Measurements from ENCODE around the gene SPATA2.

GRCh38 chr20:49890471-49891361 is 24.6 kb downstream of the SPATA2 start:
- no peak for TF ChIP-seq EZH2 (IDR thresholded peaks at IDR 0.05; ENCODE audit: borderline replicate concordance, low read depth, low read length, severe bottlenecking)
- TF ChIP-seq CTCF (IDR thresholded peaks at IDR 0.05; ENCODE audit: extremely low read depth in 1 of 2, insufficient read depth in 1 of 2, low read depth in 1 of 2, low read length in 2 of 2) = no peak
- no peak for TF ChIP-seq POLR2AphosphoS5 (IDR thresholded peaks at IDR 0.05; ENCODE audit: insufficient read depth, low read depth, low read length)
- TF ChIP-seq MYC (IDR thresholded peaks at IDR 0.05; ENCODE audit: low read depth, low read length) = no peak
- no peak for TF ChIP-seq POLR2A (IDR thresholded peaks at IDR 0.05; ENCODE audit: low read depth, low read length)

Measured in endothelial cell of umbilical vein (primary cell).